ENCODE data around the gene RPS21. TPM values are rescaled to one million over a fixed set of nuclear protein-coding genes. Genes with fewer than 3 reads are reported as not detected.
A peak's percentile ranks its signal among the peaks of the same experiment; 100 is the strongest.

Gene RPS21
- total and polyA plus RNA-seq, 2 of the 13 experiments (the other 11 are each of a cell fraction or from before 2014, with no cell fraction given): 2,647 to 11,063 TPM

- no peak for TF ChIP-seq RFXAP (CRISPR knock-in tag; IDR thresholded peaks at IDR 0.05; ENCODE audit: borderline replicate concordance)
- no peak; the same call in 1 of the 2 replicates for TF ChIP-seq ZNF574 (CRISPR knock-in tag; IDR thresholded peaks at IDR 0.05)
- TF ChIP-seq NFYC (CRISPR knock-in tag; IDR thresholded peaks at IDR 0.05): no peak
- peak; percentile 82 for TF ChIP-seq CSRNP1 (CRISPR knock-in tag; IDR thresholded peaks at IDR 0.05)
- no peak for TF ChIP-seq THAP8 (CRISPR knock-in tag; IDR thresholded peaks at IDR 0.05; ENCODE audit: borderline replicate concordance)
- no peak; the same call in 1 of the 2 replicates for TF ChIP-seq JUN (CRISPR knock-in tag; IDR thresholded peaks at IDR 0.05)
- peak; percentile 62; the same call in 1 of the 2 replicates for TF ChIP-seq CAMTA2 (CRISPR knock-in tag; IDR thresholded peaks at IDR 0.05; ENCODE audit: borderline replicate concordance)
- TF ChIP-seq ARID3A (IDR thresholded peaks at IDR 0.05; ENCODE audit: low read depth, low read length): peak; percentile 62; the same call in 1 of the 2 replicates
- TF ChIP-seq ZNF124 (CRISPR knock-in tag; IDR thresholded peaks at IDR 0.05): no peak
- no peak for TF ChIP-seq ATF7 (IDR thresholded peaks at IDR 0.05)
- no peak; the same call in 1 of the 2 replicates for TF ChIP-seq ATF7 (CRISPR knock-in tag; IDR thresholded peaks at IDR 0.05)
- no peak for TF ChIP-seq ZBTB49 (CRISPR knock-in tag; IDR thresholded peaks at IDR 0.05; ENCODE audit: borderline replicate concordance)
- TF ChIP-seq BHLHE40 (IDR thresholded peaks at IDR 0.05; ENCODE audit: low read length): peak; percentile 76
- no peak for TF ChIP-seq GMEB2 (CRISPR knock-in tag; IDR thresholded peaks at IDR 0.05; ENCODE audit: low read depth)
- no peak for TF ChIP-seq NFIC (IDR thresholded peaks at IDR 0.05; ENCODE audit: low read length)
- TF ChIP-seq TEAD3 (CRISPR knock-in tag; optimal IDR thresholded peaks at IDR 0.05; ENCODE audit: borderline replicate concordance): peak; percentile 42
- TF ChIP-seq CBX2 (IDR thresholded peaks at IDR 0.05; ENCODE audit: low read depth, low read length): no peak
- TF ChIP-seq CBX2 (CRISPR knock-in tag; IDR thresholded peaks at IDR 0.05; ENCODE audit: low read depth): no peak
Observed at GRCh38 chr20:62368392-62368975, 18.4 kb upstream of the RPS21 start (continued).

All from HepG2 (cell line).